Measurements from ENCODE around the gene RAB25.

Gene RAB25

GRCh38 chr1:156055281-156056048 is 5.5 kb upstream of the RAB25 start:
- TF ChIP-seq CTCF (IDR thresholded peaks at IDR 0.05; ENCODE audit: low read depth, low read length), result no peak

GRCh38 chr1:156056326-156056849 is 4.6 kb upstream of the RAB25 start:
- TF ChIP-seq CTCF (IDR thresholded peaks at IDR 0.05; ENCODE audit: low read depth, low read length), result no peak

More at GRCh38 chr1:156055281-156056048, 5.5 kb upstream of the RAB25 start:
- DNase-seq (ENCODE audit: extremely low read depth, low read depth), result no peak

GRCh38 chr1:156062189-156062588 is 1.2 kb downstream of the RAB25 start:
- DNase-seq (ENCODE audit: extremely low read depth, low read depth), result no peak
- TF ChIP-seq CTCF (IDR thresholded peaks at IDR 0.05; ENCODE audit: low read depth, low read length), result no peak

More at GRCh38 chr1:156056326-156056849, 4.6 kb upstream of the RAB25 start:
- no peak for DNase-seq (ENCODE audit: extremely low read depth, low read depth)

DNA sequence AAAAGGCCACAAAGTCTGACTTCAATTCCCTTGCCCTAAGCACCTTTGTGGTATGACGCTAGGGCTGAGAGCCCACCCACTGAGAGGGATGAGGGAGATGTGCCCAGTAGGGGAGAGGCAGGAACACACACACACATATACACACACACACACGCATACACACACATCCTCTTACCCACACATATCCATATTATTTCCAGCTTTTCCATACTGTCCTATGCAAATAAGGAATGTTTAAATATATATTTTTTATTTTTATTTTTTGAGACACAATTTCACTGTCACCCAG is 3.0 kb downstream of the RAB25 start:
- TF ChIP-seq CTCF (IDR thresholded peaks at IDR 0.05; ENCODE audit: low read depth, low read length), result no peak
- no peak for DNase-seq (ENCODE audit: extremely low read depth, low read depth)

- TF ChIP-seq CTCF (IDR thresholded peaks at IDR 0.05; ENCODE audit: low read depth, low read length), result no peak
- no peak for DNase-seq (ENCODE audit: extremely low read depth, low read depth)
These were observed 3.7 kb downstream of the RAB25 start for GRCh38 chr1:156064615-156065014.

GRCh38 chr1:156065212-156065611 is 4.3 kb downstream of the RAB25 start:
- TF ChIP-seq CTCF (IDR thresholded peaks at IDR 0.05; ENCODE audit: low read depth, low read length), result no peak
- DNase-seq (ENCODE audit: extremely low read depth, low read depth), result no peak

DNA sequence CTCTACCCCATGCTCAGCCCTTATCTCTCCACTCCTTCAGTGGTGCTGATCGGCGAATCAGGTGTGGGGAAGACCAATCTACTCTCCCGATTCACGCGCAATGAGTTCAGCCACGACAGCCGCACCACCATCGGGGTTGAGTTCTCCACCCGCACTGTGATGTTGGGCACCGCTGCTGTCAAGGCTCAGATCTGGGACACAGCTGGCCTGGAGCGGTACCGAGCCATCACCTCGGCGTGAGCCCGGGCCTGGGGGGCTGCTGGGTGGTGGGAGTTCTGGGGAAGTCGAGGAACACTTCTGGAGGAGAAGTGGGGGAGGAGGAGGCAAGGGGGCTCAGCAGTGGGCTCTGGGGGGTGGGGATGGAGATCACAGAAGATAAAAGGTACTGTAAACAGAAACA is 4.9 kb downstream of the RAB25 start:
- DNase-seq (ENCODE audit: extremely low read depth, low read depth), result no peak

More for the DNA sequence above, 4.9 kb downstream of the RAB25 start:
- TF ChIP-seq CTCF (IDR thresholded peaks at IDR 0.05; ENCODE audit: low read depth, low read length), result no peak

Measured in AG09319 (cell line).